Lung (tissue), 12 donors: ENCODE measurements around the gene UBE2L5. TPM values are rescaled to one million over a fixed set of nuclear protein-coding genes. Genes with fewer than 3 reads are reported as not detected.

ENCODE experiments used
- ATAC-seq: fragments of 200-7000 bp; cut with Tn5 transposase; one replicate; pipeline ENCODE4 v1.9.1; 2020; ENCODE audit warnings: moderate number of reproducible peaks; ENCODE audit not compliant: insufficient read depth, low FRiP score
- DNase-seq, 3 donors: peaks; one replicate each; pipeline ENCODE4 v3.0.0-alpha.2; 2013 to 2017
- H3K27ac ChIP-seq, 2 donors: one replicate each; pipeline ENCODE4 v1.5.1; 2013; ENCODE audit warnings: mild to moderate bottlenecking in 2 of 2, moderate library complexity in 2 of 2, control low read depth in 1 of 2, inconsistent platforms in 1 of 2, low read depth in 1 of 2, low read length in 1 of 2
- H3K27me3 ChIP-seq, 3 donors: one replicate each; pipeline ENCODE4 v1.5.1; 2013; ENCODE audit warnings: low read length in 2 of 3; ENCODE audit not compliant: control insufficient read depth in 3 of 3, insufficient read depth in 3 of 3
- H3K36me3 ChIP-seq, 4 donors: one replicate each; pipeline ENCODE4 v1.5.1; 2013; ENCODE audit warnings: low read length in 4 of 4, mild to moderate bottlenecking in 1 of 4, moderate library complexity in 1 of 4; ENCODE audit not compliant: control insufficient read depth in 4 of 4, insufficient read depth in 4 of 4
- H3K4me1 ChIP-seq, 5 donors: one replicate each; pipeline ENCODE4 v1.5.1; 2013; ENCODE audit warnings: low read length in 5 of 5, mild to moderate bottlenecking in 2 of 5, moderate library complexity in 1 of 5; ENCODE audit not compliant: control insufficient read depth in 5 of 5, insufficient read depth in 5 of 5
- H3K4me3 ChIP-seq: one replicate; pipeline ENCODE4 v1.5.1; 2013; ENCODE audit warnings: mild to moderate bottlenecking, control low read depth, moderate library complexity
- H3K9ac ChIP-seq, 2 donors: one replicate each; pipeline ENCODE4 v1.5.1; 2013; ENCODE audit warnings: low read length in 2 of 2, control low read depth in 1 of 2; ENCODE audit not compliant: insufficient read depth in 1 of 2
- H3K9me3 ChIP-seq, 4 donors: one replicate each; pipeline ENCODE4 v1.5.1; 2013; ENCODE audit warnings: low read length in 3 of 4, mild to moderate bottlenecking in 1 of 4, moderate library complexity in 1 of 4; ENCODE audit not compliant: control insufficient read depth in 4 of 4, insufficient read depth in 3 of 4
- WGBS, 2 donors: extraction: QIAGEN DNeasy Blood & Tissue Kit; methylation state at CpG; one replicate each; pipeline ENCODE4 v1.1.7; 2013; 5-methylcytosine and 5-hydroxymethylcytosine counted together
- polyA plus RNA-seq, 2 donors: library from polyadenylated mRNA; stranded (reverse); fragments of 200-250 nt; gene quantifications; one replicate each; pipeline ENCODE4 v1.2.1, GENCODE V29; 2013
- total RNA-seq, 2 donors: library from RNA; depleted of rRNA in 1 of 2; stranded (reverse); fragments of >200 nt in 1 of 2; gene quantifications; one replicate each; pipeline ENCODE4 v1.2.1, GENCODE V29; 2014 to 2021
- TF ChIP-seq, protein P1 (sequence below): IDR thresholded peaks from 2 replicates; pipeline ENCODE4 v1.5.1; 2012; ENCODE audit warnings: mild to moderate bottlenecking; ENCODE audit errors: control extremely low read depth, extremely low read depth
- donor health status: control.
- donor health status: control.
- donor health status: Bipolar disorder and iron deficiency.
- donor health status: healthy.
- donor health status: DM: yes; HTN: yes; CAD: no.

UBE2L5 gene
- total and polyA plus RNA-seq, 4 donors = 0.06 TPM; not detected in 3

- ATAC-seq = no peak
- Histone ChIP-seq H3K9ac (no peak overlapping the region), H3K27me3 (no peaks in the 10 kb centered on the region)
Observed at GRCh38 chr13:30404207-30404606, 18.1 kb upstream of the UBE2L5 start.

DNA sequence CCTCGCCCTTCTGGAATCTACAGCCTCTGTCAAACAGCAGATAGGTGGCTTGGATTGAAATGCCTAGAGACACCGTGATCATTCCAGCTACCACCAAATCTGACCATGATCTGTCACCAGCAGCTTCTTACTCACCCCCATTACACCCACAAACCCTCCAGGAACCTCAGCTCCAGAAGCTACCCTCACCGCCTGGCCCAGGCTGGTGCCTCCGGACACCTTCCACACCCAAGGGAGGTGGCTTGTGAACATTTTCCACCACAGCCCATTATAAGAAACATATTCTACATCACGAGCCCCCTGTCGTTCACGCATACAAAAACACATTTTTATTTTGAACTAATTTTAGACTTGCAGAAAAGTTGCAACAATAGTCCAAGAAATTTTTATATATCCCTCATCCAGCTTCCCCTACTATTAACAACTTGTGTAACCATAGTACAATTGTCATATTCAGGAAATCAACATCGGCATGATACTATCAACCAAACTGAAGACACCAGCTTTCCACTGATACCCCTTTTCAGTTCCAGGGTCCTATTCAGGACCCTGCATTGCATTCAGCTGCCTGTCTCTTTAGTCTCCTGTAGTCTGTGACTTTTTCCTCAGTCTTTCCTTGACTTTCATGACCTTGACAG is 15.4 kb upstream of the UBE2L5 start:
- DNase-seq = no peak

More at GRCh38 chr13:30404207-30404606, 18.1 kb upstream of the UBE2L5 start:
- TF ChIP-seq, protein P1, sequence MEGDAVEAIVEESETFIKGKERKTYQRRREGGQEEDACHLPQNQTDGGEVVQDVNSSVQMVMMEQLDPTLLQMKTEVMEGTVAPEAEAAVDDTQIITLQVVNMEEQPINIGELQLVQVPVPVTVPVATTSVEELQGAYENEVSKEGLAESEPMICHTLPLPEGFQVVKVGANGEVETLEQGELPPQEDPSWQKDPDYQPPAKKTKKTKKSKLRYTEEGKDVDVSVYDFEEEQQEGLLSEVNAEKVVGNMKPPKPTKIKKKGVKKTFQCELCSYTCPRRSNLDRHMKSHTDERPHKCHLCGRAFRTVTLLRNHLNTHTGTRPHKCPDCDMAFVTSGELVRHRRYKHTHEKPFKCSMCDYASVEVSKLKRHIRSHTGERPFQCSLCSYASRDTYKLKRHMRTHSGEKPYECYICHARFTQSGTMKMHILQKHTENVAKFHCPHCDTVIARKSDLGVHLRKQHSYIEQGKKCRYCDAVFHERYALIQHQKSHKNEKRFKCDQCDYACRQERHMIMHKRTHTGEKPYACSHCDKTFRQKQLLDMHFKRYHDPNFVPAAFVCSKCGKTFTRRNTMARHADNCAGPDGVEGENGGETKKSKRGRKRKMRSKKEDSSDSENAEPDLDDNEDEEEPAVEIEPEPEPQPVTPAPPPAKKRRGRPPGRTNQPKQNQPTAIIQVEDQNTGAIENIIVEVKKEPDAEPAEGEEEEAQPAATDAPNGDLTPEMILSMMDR = no peak
- H3K4me1 ChIP-seq = peaks cover 0 to 5% (median 0%) of the 10 kb centered on the region in 5 donors
- DNase-seq = no peak
- no peak overlapping the region for H3K27ac ChIP-seq
- WGBS, 2 donors = 85 to 92% methylated on average over 5 of the region's 5 CpGs
- no peaks in the 10 kb centered on the region for H3K9me3 ChIP-seq
- no peak overlapping the region for H3K4me3 ChIP-seq
- no peaks in the 10 kb centered on the region for H3K36me3 ChIP-seq

DNA sequence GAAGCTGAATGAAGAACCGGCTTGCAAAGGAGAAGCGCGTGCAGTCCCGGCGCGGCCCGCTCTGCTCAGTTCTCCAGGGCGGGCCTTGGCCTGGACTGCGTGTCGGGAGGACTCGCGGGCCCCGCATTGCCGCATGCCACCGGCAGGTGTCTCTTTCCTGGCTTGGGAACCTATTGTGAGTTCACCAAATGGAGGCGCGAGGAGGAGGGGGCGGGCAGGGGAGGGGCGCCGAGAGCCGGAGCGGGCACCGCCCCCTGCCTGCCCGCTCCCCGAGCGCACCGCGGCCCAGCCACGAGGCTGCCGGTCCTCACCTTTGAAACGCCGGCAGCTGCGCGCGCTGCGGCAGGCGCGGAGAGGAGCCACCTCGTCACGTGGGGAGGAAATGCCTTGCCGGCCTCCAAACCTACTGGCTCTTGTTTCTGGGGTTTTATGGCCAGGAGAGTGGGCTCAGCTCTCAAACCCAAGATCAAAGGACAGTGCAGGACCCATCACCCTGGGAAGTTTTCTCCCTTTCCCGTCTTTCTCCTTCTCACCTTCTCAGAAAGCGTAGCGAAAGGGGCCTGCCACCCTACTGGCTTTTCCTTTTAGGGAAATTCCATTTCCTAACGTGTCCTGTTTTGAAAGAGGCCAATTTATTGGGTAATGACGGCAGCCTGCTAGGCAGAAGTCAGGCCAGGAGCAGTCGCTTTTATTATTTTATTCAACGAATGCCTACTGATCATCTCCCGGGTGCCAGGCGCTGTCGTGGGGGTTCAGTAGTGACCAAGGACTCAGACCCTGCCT is 13.8 kb upstream of the UBE2L5 start:
- H3K4me3 ChIP-seq = no peak overlapping the region
- H3K4me1 ChIP-seq = peaks cover 0 to 5% (median 0%) of the 10 kb centered on the region in 5 donors
- WGBS, 2 donors = 6 to 11% methylated on average over 50 to 51 of the region's 51 CpGs
- no peaks in the 10 kb centered on the region for H3K36me3 ChIP-seq
- H3K9me3 ChIP-seq = no peaks in the 10 kb centered on the region
- TF ChIP-seq, protein P1 = peak; percentile 72
- peak; percentile 97 for ATAC-seq
- no peaks in the 10 kb centered on the region for H3K27me3 ChIP-seq
- DNase-seq = peak; percentile 93 to 94 (median 94)
- peak overlapping the region in 1 of 2 donors; percentile 67 for H3K9ac ChIP-seq
- H3K27ac ChIP-seq = peak overlapping the region; percentile 47 to 91

More for the DNA sequence above, 15.4 kb upstream of the UBE2L5 start:
- Histone ChIP-seq H3K9ac (no peak overlapping the region), H3K4me3 (no peak overlapping the region), H3K4me1 (peaks cover 0 to 5% (median 0%) of the 10 kb centered on the region in 5 donors), H3K36me3 (no peaks in the 10 kb centered on the region), H3K27me3 (no peaks in the 10 kb centered on the region), H3K9me3 (no peaks in the 10 kb centered on the region), H3K27ac (no peak overlapping the region)
- WGBS, 2 donors = 93 to 95% methylated on average over 8 of the region's 8 CpGs
- TF ChIP-seq, protein P1 = no peak
- ATAC-seq = no peak
